Parietal lobe (tissue), 1 donor: ENCODE data around the gene ZNF845. TPM values are rescaled to one million over a fixed set of nuclear protein-coding genes. Genes with fewer than 3 reads are reported as not detected.

Experiments used
- total RNA-seq: library from RNA; depleted of rRNA; stranded (reverse); fragments of >200 nt; gene quantifications from one replicate; pipeline ENCODE4 v1.2.3, GENCODE V29; 2014

Gene ZNF845
- 21.3 TPM for total RNA-seq

GRCh38 chr19:53333463-53334449, at the start of gene ZNF845:
Gene ZNF845, plus strand, starts transcription at chr19:53333749. Its CDS starts 7,559 bp downstream, at chr19:53341308.

DNA sequence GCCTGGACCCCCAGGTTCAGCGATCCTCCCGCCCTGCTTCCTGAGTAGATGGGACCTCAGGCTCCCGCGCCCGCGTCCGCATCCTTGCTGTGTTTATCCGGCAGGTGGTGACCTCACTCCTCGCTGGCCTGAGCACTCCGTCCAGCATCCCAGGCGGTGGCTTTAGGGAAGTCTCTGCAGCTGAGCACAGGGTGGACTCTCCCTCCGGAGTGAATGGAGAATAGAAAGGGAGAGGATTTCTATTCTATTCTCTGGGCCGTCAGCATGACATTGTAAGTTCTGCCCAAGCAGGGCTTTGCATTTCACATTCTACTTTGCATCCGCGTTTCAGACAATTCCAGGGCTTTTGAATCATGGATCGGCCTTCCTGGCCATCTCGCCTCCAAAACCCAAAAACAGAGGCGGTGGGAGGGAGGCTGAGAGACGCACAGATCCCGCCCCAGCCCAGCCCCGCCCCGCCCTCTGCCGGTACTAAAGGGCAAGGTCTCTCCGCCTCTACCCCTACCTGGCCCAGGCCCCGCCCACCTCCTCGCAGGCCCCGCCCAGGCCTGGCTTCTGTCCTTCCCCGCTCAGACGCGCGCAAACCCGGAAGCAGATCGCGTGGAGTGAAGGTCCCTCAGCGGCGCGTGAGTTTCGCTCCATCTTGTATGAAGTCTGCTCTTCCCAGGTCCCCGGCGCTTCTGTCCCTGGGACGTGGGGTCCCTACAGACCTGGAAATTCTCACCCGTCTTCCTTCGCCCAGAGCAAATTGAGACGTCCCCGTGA, 31.8 kb downstream of the ZNF845 start, which contains the start of gene ZNF525:
TSS of gene ZNF525 (plus strand) at position 572 of the 765 bp plus-strand sequence. CDS start 6,577 bp downstream, outside the sequence.

GRCh38 chr19:53394974-53395839, 61.7 kb downstream of the ZNF845 start, which contains the start of gene ZNF765:
Gene ZNF765, plus strand, starts transcription at chr19:53395149. Its CDS starts 2,867 bp downstream, at chr19:53398016.

Other genes starting within 250 kb of the ZNF845 start
- 62.3 TPM for gene ZNF160, start 230.3 kb upstream of the ZNF845 start, total RNA-seq
- 32.2 TPM for gene ZNF415, start 200.8 kb upstream of the ZNF845 start, total RNA-seq
- 25.7 TPM for gene ZNF347, start 174.7 kb upstream of the ZNF845 start, total RNA-seq
- gene ZNF665, start 140.4 kb upstream of the ZNF845 start, total RNA-seq = 10.0 TPM
- gene ZNF677, start 78.9 kb upstream of the ZNF845 start, total RNA-seq = 45.7 TPM
- not detected for gene VN1R2, start 75.5 kb upstream of the ZNF845 start, total RNA-seq
- not detected for gene VN1R4, start 66.0 kb upstream of the ZNF845 start, total RNA-seq
- gene ZNF525, start 32.0 kb downstream of the ZNF845 start, total RNA-seq = 22.5 TPM
- 34.7 TPM for gene ZNF765, start 61.4 kb downstream of the ZNF845 start, total RNA-seq
- 20.7 TPM for gene ZNF761, start 98.2 kb downstream of the ZNF845 start, total RNA-seq
- 4.7 TPM for gene ZNF813, start 134.0 kb downstream of the ZNF845 start, total RNA-seq
- 31.0 TPM for gene ZNF331, start 204.4 kb downstream of the ZNF845 start, total RNA-seq